Osteoblast (primary cell): ENCODE data around the gene CXXC5. TPM values are rescaled to one million over a fixed set of nuclear protein-coding genes. Genes with fewer than 3 reads are reported as not detected.
"Not testable (repeated sequence)": the region's sequence is repeated elsewhere in the genome, so short reads cannot be mapped to it uniquely, and the experiment has no call there.

Source experiments
- DNase-seq: peaks from one replicate; pipeline ENCODE4 v3.0.0; 2011; ENCODE audit warnings: low spot score, mixed read lengths; ENCODE audit not compliant: insufficient read length; ENCODE audit errors: missing footprints
- H2AFZ ChIP-seq: 2 replicates; pipeline ENCODE4 v1.6.0; 2011; ENCODE audit warnings: mild to moderate bottlenecking, low read length
- H3K27ac ChIP-seq: 2 replicates; pipeline ENCODE4 v1.5.1; 2011; ENCODE audit warnings: mild to moderate bottlenecking, low read depth, low read length, moderate library complexity
- H3K27me3 ChIP-seq: 2 replicates; pipeline ENCODE4 v1.6.0; 2012; ENCODE audit warnings: mild to moderate bottlenecking, control low read depth, inconsistent platforms, low read length, moderate library complexity; ENCODE audit not compliant: insufficient read depth
- H3K36me3 ChIP-seq: 2 replicates; pipeline ENCODE4 v1.5.1; 2011; ENCODE audit warnings: mild to moderate bottlenecking, low read length, control low read depth, moderate library complexity; ENCODE audit not compliant: insufficient read depth
- H3K4me1 ChIP-seq: 2 replicates; pipeline ENCODE4 v1.5.1; 2011; ENCODE audit warnings: mild to moderate bottlenecking, low read length, control low read depth, moderate library complexity; ENCODE audit not compliant: insufficient read depth
- H3K4me2 ChIP-seq: 2 replicates; pipeline ENCODE4 v1.6.0; 2011; ENCODE audit warnings: mild to moderate bottlenecking, low read length; ENCODE audit not compliant: insufficient read depth
- H3K4me3 ChIP-seq: fragments of 200-600 bp; sonication (generic); 3 replicates; pipeline ENCODE4 v1.5.1; 2012; ENCODE audit warnings: mild to moderate bottlenecking, low read length, inconsistent platforms; ENCODE audit not compliant: insufficient read depth
- H3K79me2 ChIP-seq: 2 replicates; pipeline ENCODE4 v1.6.0; 2012; ENCODE audit warnings: mild to moderate bottlenecking, low read length, control low read depth, inconsistent platforms; ENCODE audit not compliant: insufficient read depth
- H3K9me3 ChIP-seq: 2 replicates; pipeline ENCODE4 v1.5.1; 2011; ENCODE audit warnings: low read depth, low read length, control low read depth
- H4K20me1 ChIP-seq: 2 replicates; pipeline ENCODE4 v1.6.0; 2012; ENCODE audit warnings: mild to moderate bottlenecking, low read length, control low read depth; ENCODE audit not compliant: insufficient read depth
- CTCF ChIP-seq: IDR thresholded peaks from 2 replicates; pipeline ENCODE4 v1.5.1; 2011; ENCODE audit warnings: mild to moderate bottlenecking, low read depth, low read length, moderate library complexity; ENCODE audit errors: extremely low read depth
- total RNA-seq: library from RNA; depleted of rRNA; stranded (reverse); fragments of >200 nt; gene quantifications from 2 replicates; pipeline ENCODE4 v1.2.3, GENCODE V29; 2012

Gene CXXC5
- total RNA-seq, 1 donor: 186 TPM

- TF ChIP-seq CTCF: no peak
- no peaks in the 10 kb centered on the region for H3K4me1 ChIP-seq
- no peaks in the 10 kb centered on the region for H4K20me1 ChIP-seq
- DNase-seq: no peak
- no peaks in the 10 kb centered on the region for H3K79me2 ChIP-seq
- H2AFZ ChIP-seq: no peak overlapping the region
- H3K4me3 ChIP-seq: no peak overlapping the region
- no peaks in the 10 kb centered on the region for H3K27me3 ChIP-seq
- no peaks in the 10 kb centered on the region for H3K36me3 ChIP-seq
- H3K4me2 ChIP-seq: no peak overlapping the region
- no peak overlapping the region for H3K27ac ChIP-seq
- H3K9me3 ChIP-seq: no peaks in the 10 kb centered on the region
Measured at GRCh38 chr5:139717221-139717620, 69.1 kb downstream of the CXXC5 start.

GRCh38 chr5:139718403-139718802 lies 70.3 kb downstream of the CXXC5 start:
- not testable (repeated sequence) for DNase-seq, H4K20me1 ChIP-seq, H3K27ac ChIP-seq, H3K27me3 ChIP-seq, H3K4me1 ChIP-seq, H3K79me2 ChIP-seq, H3K4me3 ChIP-seq, H3K4me2 ChIP-seq, H3K9me3 ChIP-seq, H3K36me3 ChIP-seq, H2AFZ ChIP-seq

GRCh38 chr5:139719970-139720369 lies 71.8 kb downstream of the CXXC5 start:
- DNase-seq, H3K4me2 ChIP-seq, H3K9me3 ChIP-seq, H3K27me3 ChIP-seq, H3K4me3 ChIP-seq, H3K27ac ChIP-seq, H3K36me3 ChIP-seq, H3K4me1 ChIP-seq, H3K79me2 ChIP-seq, H4K20me1 ChIP-seq, H2AFZ ChIP-seq: not testable (repeated sequence)

GRCh38 chr5:139723986-139724587 lies 75.9 kb downstream of the CXXC5 start:
- Histone ChIP-seq H3K27me3 (no peaks in the 10 kb centered on the region), H3K4me2 (no peak overlapping the region), H3K9me3 (no peaks in the 10 kb centered on the region), H3K27ac (no peak overlapping the region), H4K20me1 (no peaks in the 10 kb centered on the region), H3K79me2 (no peaks in the 10 kb centered on the region), H2AFZ (no peak overlapping the region), H3K36me3 (no peaks in the 10 kb centered on the region), H3K4me3 (no peak overlapping the region), H3K4me1 (peaks cover 16% of the 10 kb centered on the region)
- peak; percentile 60 for DNase-seq
- no peak for TF ChIP-seq CTCF

GRCh38 chr5:139725073-139725830 lies 77.1 kb downstream of the CXXC5 start:
- TF ChIP-seq CTCF: no peak
- Histone ChIP-seq H3K9me3 (no peaks in the 10 kb centered on the region), H3K4me1 (peaks cover 16% of the 10 kb centered on the region), H3K27ac (peak overlapping the region; percentile 49), H3K27me3 (no peaks in the 10 kb centered on the region), H3K79me2 (no peaks in the 10 kb centered on the region), H3K4me2 (peak overlapping the region; percentile 55), H4K20me1 (no peaks in the 10 kb centered on the region), H3K36me3 (no peaks in the 10 kb centered on the region), H2AFZ (peak overlapping the region; percentile 83), H3K4me3 (peak overlapping the region; percentile 32)
- peak; percentile 98 for DNase-seq
